ENCODE results near the gene FCGR2B.
"Not testable (repeated sequence)": the region's sequence is repeated elsewhere in the genome, so short reads cannot be mapped to it uniquely, and the experiment has no call there.

Gene FCGR2B

GRCh38 chr1:161662684-161663339 is at the start of gene FCGR2B:
Gene FCGR2B (plus strand): TSS chr1:161663143. CDS start chr1:161663242, 99 bp downstream.
- H3K27ac ChIP-seq, H3K4me3 ChIP-seq: not testable (repeated sequence)

GRCh38 chr1:161616417-161616816 is 46.5 kb upstream of the FCGR2B start:
- H3K27ac ChIP-seq, H3K4me3 ChIP-seq: not testable (repeated sequence)

- H3K4me3 ChIP-seq, H3K27ac ChIP-seq: not testable (repeated sequence)
Observed at GRCh38 chr1:161618517-161618916, 44.4 kb upstream of the FCGR2B start.

- H3K27ac ChIP-seq, result peak overlapping the region in 1 of 21 experiments; percentile 86
- not testable (repeated sequence) for H3K4me3 ChIP-seq
Observed at GRCh38 chr1:161620399-161620798, 42.5 kb upstream of the FCGR2B start.

- Histone ChIP-seq H3K4me3 (peak overlapping the region; percentile 3 to 39 (median 25)), H3K27ac (peak overlapping the region in 16 of 21 experiments; percentile 13 to 86 (median 56))
Observed at GRCh38 chr1:161621181-161622000, 41.6 kb upstream of the FCGR2B start.

GRCh38 chr1:161622054-161622453 is 40.9 kb upstream of the FCGR2B start:
- Histone ChIP-seq H3K4me3 (peak overlapping the region in 5 of 7 experiments; percentile 18 to 39 (median 25)), H3K27ac (peak overlapping the region in 8 of 21 experiments; percentile 39 to 86 (median 72))

- H3K4me3 ChIP-seq, result not testable (repeated sequence)
- H3K27ac ChIP-seq, result peak overlapping the region in 1 of 21 experiments; percentile 55
Observed at GRCh38 chr1:161623401-161624051, 39.4 kb upstream of the FCGR2B start.

- not testable (repeated sequence) for H3K27ac ChIP-seq, H3K4me3 ChIP-seq
Observed at GRCh38 chr1:161624605-161625004, 38.3 kb upstream of the FCGR2B start.

- not testable (repeated sequence) for H3K4me3 ChIP-seq
- H3K27ac ChIP-seq, result peak overlapping the region in 2 of 21 experiments; percentile 14 to 58
Observed at GRCh38 chr1:161626445-161627146, 36.3 kb upstream of the FCGR2B start.

GRCh38 chr1:161630128-161630742 is 32.7 kb upstream of the FCGR2B start:
- H3K27ac ChIP-seq, H3K4me3 ChIP-seq: not testable (repeated sequence)

- no peak within 1 kb of the TSS for H3K27ac ChIP-seq
Observed at GRCh38 chr1:161631076-161631475, 31.9 kb upstream of the FCGR2B start, which contains the start of gene FCGR3B. Gene FCGR3B (minus strand): TSS chr1:161631176. CDS start chr1:161631094, 82 bp downstream.

GRCh38 chr1:161634993-161635392 is 27.9 kb upstream of the FCGR2B start:
- H3K4me3 ChIP-seq, H3K27ac ChIP-seq: not testable (repeated sequence)

More at GRCh38 chr1:161631076-161631475, 31.9 kb upstream of the FCGR2B start, which contains the start of gene FCGR3B:
- H3K4me3 ChIP-seq, result no peak within 1 kb of the TSS

- H3K4me3 ChIP-seq, result not testable (repeated sequence)
- H3K27ac ChIP-seq, result peak overlapping the region in 1 of 21 experiments; percentile 26
Observed at GRCh38 chr1:161636189-161636782, 26.7 kb upstream of the FCGR2B start.

- H3K4me3 ChIP-seq, H3K27ac ChIP-seq: not testable (repeated sequence)
Observed at GRCh38 chr1:161636976-161637375, 26.0 kb upstream of the FCGR2B start.

GRCh38 chr1:161638251-161638993 is 24.5 kb upstream of the FCGR2B start:
- H3K4me3 ChIP-seq, H3K27ac ChIP-seq: not testable (repeated sequence)

GRCh38 chr1:161639203-161639602 is 23.7 kb upstream of the FCGR2B start:
- H3K27ac ChIP-seq, result not testable (repeated sequence)

GRCh38 chr1:161642697-161643096 is 20.2 kb upstream of the FCGR2B start:
- peak overlapping the region in 1 of 21 experiments; percentile 55 for H3K27ac ChIP-seq
- H3K4me3 ChIP-seq, result not testable (repeated sequence)

More at GRCh38 chr1:161639203-161639602, 23.7 kb upstream of the FCGR2B start:
- not testable (repeated sequence) for H3K4me3 ChIP-seq
